Measurements from ENCODE around the gene PTCRA. TPM values are rescaled to one million over a fixed set of nuclear protein-coding genes. Genes with fewer than 3 reads are reported as not detected.
A peak's percentile ranks its signal among the peaks of the same experiment; 100 is the strongest.

The PTCRA gene
- total and polyA plus RNA-seq, 2 of the 4 experiments (the other 2 are of a cell fraction) = not detected

GRCh38 chr6:42911171-42912021, 4.5 kb upstream of the PTCRA start:
- Histone ChIP-seq H2BK120ac (ENCODE audit: low read depth, low read length) (no peak overlapping the region), H4K8ac (ENCODE audit: low read depth in 2 of 2, low read length in 2 of 2) (peak overlapping the region in 1 of 2 experiments; percentile 57; a peak in 1 of 4 replicates), H3K79me1 (ENCODE audit: low read depth in 1 of 2, low read length in 2 of 2) (no peaks in the 10 kb centered on the region), H3K36me3 (ENCODE audit: control insufficient read depth, insufficient read depth, low read length) (no peaks in the 10 kb centered on the region), H3K4me3 (ENCODE audit: insufficient read depth, low read depth, low read length) (no peak overlapping the region), H4K20me1 (ENCODE audit: insufficient read depth, low read length) (no peaks in the 10 kb centered on the region), H4K5ac (ENCODE audit: low read depth, low read length) (peak overlapping the region; percentile 41; the same call in 1 of the 2 replicates), H3K18ac (ENCODE audit: low read depth, low read length) (no peak overlapping the region), H3K14ac (replicated peaks; ENCODE audit: low read depth, low read length) (no peak overlapping the region), H3K9ac (ENCODE audit: low read depth, low read length) (no peak overlapping the region), H3K56ac (ENCODE audit: extremely low read depth, insufficient read depth, low read length) (no peak overlapping the region), H3K4ac (ENCODE audit: low read depth, low read length) (no peak overlapping the region), H2AFZ (replicated peaks; ENCODE audit: low read length, poor library complexity) (peak overlapping the region; percentile 83), H3K23ac (ENCODE audit: low read depth, low read length) (no peak overlapping the region; the same call in 1 of the 2 replicates), H3K9me1 (ENCODE audit: insufficient read depth, low read length) (no peaks in the 10 kb centered on the region), H2BK15ac (ENCODE audit: low read depth, low read length) (no peak overlapping the region), H3K4me2 (ENCODE audit: low read depth, low read length) (peak overlapping the region; percentile 7; the same call in 1 of the 2 replicates), H3K27me3 (ENCODE audit: control insufficient read depth, insufficient read depth, low read length) (peaks cover 3% of the 10 kb centered on the region), H2AK5ac (ENCODE audit: low read depth, low read length) (no peak overlapping the region), H2AK9ac (replicated peaks; ENCODE audit: low read depth, low read length, poor library complexity) (no peak overlapping the region), H2BK5ac (ENCODE audit: low read depth, low read length, poor library complexity, severe bottlenecking) (no peak overlapping the region), H2BK20ac (ENCODE audit: low read depth, low read length) (no peak overlapping the region), H3K9me3 (ENCODE audit: control insufficient read depth, insufficient read depth, low read length) (no peaks in the 10 kb centered on the region), H3K27ac (ENCODE audit: insufficient read depth, low read length) (no peak overlapping the region), H3K4me1 (ENCODE audit: control insufficient read depth, insufficient read depth, low read length) (no peaks in the 10 kb centered on the region), H4K91ac (ENCODE audit: insufficient read depth, low read depth, low read length) (no peak overlapping the region)
- DNase-seq (no peak), ATAC-seq (ENCODE audit: low read depth) (peak; percentile 37)
- ChIA-PET POLR2A (ENCODE audit: unreplicated experiment) (no interaction called here), CTCF (interaction anchor here (0.7 kb wide), 1 partner anchor 232 kb away, joined by 6 read pairs; no protein-coding TSS in a partner anchor)
- BruUV-seq (replicated peaks) = no TSS peak
- in situ Hi-C loops (cut with MboI; ENCODE audit: low sequenced_read_pairs) = no loop called here
- intact Hi-C loops (cut with micrococcal nuclease) = no loop called here
- 0 out of 2 replicates have a peak, but pooled peaks have one; percentile 7 for TF ChIP-seq CTCF (conservative IDR thresholded peaks at IDR 0.05; ENCODE audit: low read depth, low read length)
- TF ChIP-seq POLR2A (IDR thresholded peaks at IDR 0.05; ENCODE audit: low read depth, low read length) = no peak
- WGBS, 2 experiments (ENCODE audit: extremely low coverage in 2 of 2, insufficient read length in 1 of 2) = 21% methylated on average over 9 of the region's 49 CpGs; no CpG with 5 or more reads in 1 of the 2 experiments
- dilution Hi-C loops (cut with HindIII; ENCODE audit: low sequenced_read_pairs, unreplicated experiment) = no loop called here
